Renal cortex interstitium (tissue), 11 donors: Measurements from ENCODE around the gene DRAP1. TPM values are rescaled to one million over a fixed set of nuclear protein-coding genes. Genes with fewer than 3 reads are reported as not detected.

ENCODE experiments used
- DNase-seq, 11 donors: peaks; one replicate each; pipeline ENCODE4 v3.0.0-alpha.2; 2013; ENCODE audit warnings: low read depth in 9 of 11, low spot score in 4 of 11; ENCODE audit errors: extremely low read depth in 1 of 11
- polyA plus RNA-seq, 3 donors: library from polyadenylated mRNA; unstranded; fragments of 120-200 nt; gene quantifications; one replicate each; pipeline ENCODE4 v1.2.1, GENCODE V29; 2013; ENCODE audit not compliant: insufficient read length in 3 of 3

The DRAP1 gene
- polyA plus RNA-seq, 3 donors, result 73.3 to 109 (median 88.0) TPM

GRCh38 chr11:65968600-65969482 lies 49.6 kb downstream of the DRAP1 start:
- DNase-seq, result no peak

Other genes with a start within 250 kb of the DRAP1 start
- 10 to 100 TPM; 66.1 to 73.8 (median 72.0) TPM for gene KAT5, start 207.2 kb upstream of the DRAP1 start, polyA plus RNA-seq
- 10 to 100 TPM; 36.1 to 53.4 (median 42.0) TPM for gene RNASEH2C, start 198.6 kb upstream of the DRAP1 start, polyA plus RNA-seq
- 10 to 100 TPM in 1 of 3 donors, 1 to 10 TPM in 2; 5.7 to 10.3 (median 7.6) TPM for gene AP5B1, start 138.4 kb upstream of the DRAP1 start, polyA plus RNA-seq
- gene OVOL1, start 132.4 kb upstream of the DRAP1 start, polyA plus RNA-seq, result 10 to 100 TPM in 2 of 3 donors, 1 to 10 TPM in 1; 9.6 to 15.0 (median 14.0) TPM
- gene SNX32, start 85.5 kb upstream of the DRAP1 start, polyA plus RNA-seq, result 1 to 10 TPM; 1.4 to 3.7 (median 2.2) TPM
- gene CFL1, start 61.2 kb upstream of the DRAP1 start, polyA plus RNA-seq, result 100 to 1,000 TPM; 728 to 948 (median 744) TPM
- gene MUS81, start 59.0 kb upstream of the DRAP1 start, polyA plus RNA-seq, result 10 to 100 TPM; 45.6 to 62.3 (median 56.6) TPM
- 100 to 1,000 TPM in 2 of 3 donors, 10 to 100 TPM in 1; 87.9 to 129 (median 127) TPM for gene EFEMP2, start 46.6 kb upstream of the DRAP1 start, polyA plus RNA-seq
- gene CTSW, start 39.6 kb upstream of the DRAP1 start, polyA plus RNA-seq, result 1 to 10 TPM in 2 of 3 donors, under 1 TPM in 1; 0.47 to 1.3 (median 1.0) TPM
- gene FIBP, start 31.0 kb upstream of the DRAP1 start, polyA plus RNA-seq, result 10 to 100 TPM; 88.2 to 94.0 (median 92.2) TPM
- 10 to 100 TPM in 2 of 3 donors, 1 to 10 TPM in 1; 5.7 to 17.4 (median 11.1) TPM for gene CCDC85B, start 28.8 kb upstream of the DRAP1 start, polyA plus RNA-seq
- gene FOSL1, start 19.0 kb upstream of the DRAP1 start, polyA plus RNA-seq, result under 1 TPM; 0.07 to 0.24 (median 0.20) TPM
- gene C11orf68, start 364 bp upstream of the DRAP1 start, polyA plus RNA-seq, result 10 to 100 TPM; 30.9 to 41.8 (median 33.3) TPM
- gene TSGA10IP, start 26.1 kb downstream of the DRAP1 start, polyA plus RNA-seq, result under 1 TPM; 0.19 to 0.21 (median 0.20) TPM
- gene SART1, start 42.3 kb downstream of the DRAP1 start, polyA plus RNA-seq, result 10 to 100 TPM; 40.4 to 60.6 (median 52.2) TPM
- 10 to 100 TPM; 26.3 to 30.3 (median 28.4) TPM for gene EIF1AD, start 82.7 kb downstream of the DRAP1 start, polyA plus RNA-seq
- 100 to 1,000 TPM; 224 to 286 (median 277) TPM for gene BANF1, start 83.1 kb downstream of the DRAP1 start, polyA plus RNA-seq
- not detected for gene CST6, start 92.6 kb downstream of the DRAP1 start, polyA plus RNA-seq
- not detected for gene CATSPER1, start 107.1 kb downstream of the DRAP1 start, polyA plus RNA-seq
- gene GAL3ST3, start 129.7 kb downstream of the DRAP1 start, polyA plus RNA-seq, result 1 to 10 TPM; 3.6 to 6.7 (median 6.6) TPM
- gene SF3B2, start 132.9 kb downstream of the DRAP1 start, polyA plus RNA-seq, result 100 to 1,000 TPM; 237 to 257 (median 251) TPM
- 10 to 100 TPM; 48.0 to 59.2 (median 53.1) TPM for gene PACS1, start 150.8 kb downstream of the DRAP1 start, polyA plus RNA-seq